Upper lobe of right lung (tissue), 1 donor: ENCODE data around the gene RAB24. TPM values are rescaled to one million over a fixed set of nuclear protein-coding genes. Genes with fewer than 3 reads are reported as not detected.

ENCODE experiments used
- ATAC-seq: fragments of 200-7000 bp; cut with Tn5 transposase; one replicate; pipeline ENCODE4 v1.9.1; 2020; ENCODE audit warnings: mild to moderate bottlenecking, moderate library complexity
- DNase-seq: peaks from one replicate; pipeline ENCODE4 v3.0.0-alpha.2; 2020
- H3K27ac ChIP-seq: fragments of 200-600 bp; one replicate; pipeline ENCODE4 v1.8.0; 2022
- H3K27me3 ChIP-seq: fragments of 200-600 bp; one replicate; pipeline ENCODE4 v1.8.0; 2022; ENCODE audit warnings: mild to moderate bottlenecking
- H3K36me3 ChIP-seq: fragments of 200-600 bp; one replicate; pipeline ENCODE4 v1.8.0; 2022
- H3K4me1 ChIP-seq: fragments of 200-600 bp; one replicate; pipeline ENCODE4 v1.8.0; 2022
- H3K4me3 ChIP-seq: fragments of 200-600 bp; one replicate; pipeline ENCODE4 v1.8.0; 2022; ENCODE audit warnings: mild to moderate bottlenecking
- H3K9me3 ChIP-seq: fragments of 200-600 bp; one replicate; pipeline ENCODE4 v1.8.0; 2022
- CTCF ChIP-seq: fragments of 200-600 bp; IDR thresholded peaks from one replicate; pipeline ENCODE4 v1.8.0; 2022; ENCODE audit warnings: antibody characterized with exemption
- intact Hi-C: fragments of 100-400 bp; cut with DNase I; formaldehyde crosslinking; loops from one replicate; pipeline ENCODE4 v1.11.0; 2022
- long read RNA-seq: library from polyadenylated mRNA; unstranded; transcript quantifications from one replicate; pipeline ENCODE4 v2.0.0, GENCODE V29; 2021
- total RNA-seq: library from RNA; stranded (reverse); fragmentation: NEBNext Ultra II Directional; extraction: Animal tissue kit (Norgen Biotek cat#: 25700); gene quantifications from one replicate; pipeline ENCODE4 v1.2.1, GENCODE V29; 2021
- donor health status: DM: no; HTN: yes; CAD: no; lungs with severe emphysema.

RAB24 gene
- total RNA-seq = 36.3 TPM
- long read RNA-seq, transcript RAB24-206 (7 exons, 1,820 nt) = minor isoform, 5 of 37 reads
- long read RNA-seq, transcript RAB24-201 (8 exons, 1,311 nt) = major isoform, 21 of 37 reads
- long read RNA-seq, partial matches to known transcripts = 0 of 37 reads
- long read RNA-seq, other reads (novel, unspliced or antisense) = 7 of 37 reads

DNA sequence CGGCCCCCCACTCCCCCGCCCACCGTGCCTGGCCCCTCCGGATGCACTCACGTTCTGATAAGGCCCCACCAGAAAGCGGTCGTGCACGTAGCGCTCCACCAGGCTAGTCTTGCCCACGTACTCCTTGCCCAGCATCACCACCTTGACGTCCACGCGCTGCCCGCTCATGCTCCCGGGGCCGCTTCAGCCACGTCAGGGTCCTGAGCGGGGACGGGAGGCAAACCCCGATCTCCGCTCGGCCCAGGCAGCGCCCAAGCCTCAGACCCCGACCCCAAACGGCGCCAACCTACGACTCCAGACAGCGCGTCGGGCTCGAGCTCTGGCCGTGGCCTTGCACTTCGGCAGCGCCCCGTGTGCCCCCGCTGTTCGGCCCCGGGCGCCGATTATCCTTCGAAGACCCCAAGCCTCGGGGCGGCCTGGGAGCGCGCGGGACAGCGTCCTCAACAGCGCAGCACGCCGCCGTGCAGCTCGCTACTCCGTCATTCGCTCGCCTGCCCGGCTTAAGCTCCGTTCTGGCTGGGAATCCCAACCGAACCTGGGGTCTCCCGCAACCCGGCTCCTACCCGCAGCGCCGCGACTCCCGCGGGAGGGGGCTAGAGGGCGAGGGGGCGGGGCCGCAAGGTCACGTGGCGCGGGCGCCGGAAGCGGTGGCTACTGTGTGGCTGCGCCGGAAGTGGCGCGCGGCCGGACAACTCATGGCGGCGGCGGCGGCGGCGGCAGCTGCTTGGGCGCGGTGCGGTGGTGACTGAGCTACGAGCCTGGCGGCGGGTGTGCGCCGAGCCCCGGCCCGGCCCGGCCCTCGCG lies at the start of gene RAB24, which contains the start of gene PRELID1:
Gene RAB24, minus strand, starts transcription at position 599 of the 804 bp plus-strand sequence. Its CDS starts 431 bp downstream, at position 168.
Gene PRELID1, plus strand, starts transcription at position 679 of the 804 bp plus-strand sequence. CDS start 187 bp downstream, outside the sequence.
- TF ChIP-seq CTCF = peak; percentile 38
- H3K27ac ChIP-seq = peak within 1 kb of the TSS; percentile 86
- ATAC-seq (peak; percentile 87), DNase-seq (peak; percentile 95)
- H3K4me3 ChIP-seq = peak within 1 kb of the TSS; percentile 99
- peaks cover 67% of the 10 kb centered on the region for H3K4me1 ChIP-seq
- intact Hi-C loops = no loop called here
- H3K27me3 ChIP-seq = no peaks in the 10 kb centered on the region
- H3K36me3 ChIP-seq = peaks cover 27% of the 10 kb centered on the region
- H3K9me3 ChIP-seq = no peaks in the 10 kb centered on the region

DNA sequence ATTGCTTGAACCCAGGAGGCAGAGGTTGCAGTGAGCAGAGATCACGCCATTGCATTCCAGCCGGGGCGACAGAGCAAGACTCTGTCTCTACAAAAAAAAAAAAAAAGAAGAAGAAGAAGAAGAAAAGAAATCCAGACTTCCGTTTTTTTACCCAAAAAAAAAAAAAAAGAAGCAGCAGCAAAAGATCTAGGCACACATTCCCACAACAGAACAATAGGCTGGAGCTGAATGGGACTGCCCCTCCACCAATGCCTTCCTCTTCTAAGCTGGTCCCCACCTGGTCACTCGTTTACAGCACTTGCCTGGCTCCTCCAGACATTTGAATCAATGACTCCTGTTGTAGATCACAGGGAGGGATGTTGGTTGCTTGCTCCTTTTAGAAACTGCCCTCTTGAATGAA lies 49.6 kb upstream of the RAB24 start:
- no peak for ATAC-seq
- intact Hi-C loops = no loop called here
- DNase-seq = no peak

DNA sequence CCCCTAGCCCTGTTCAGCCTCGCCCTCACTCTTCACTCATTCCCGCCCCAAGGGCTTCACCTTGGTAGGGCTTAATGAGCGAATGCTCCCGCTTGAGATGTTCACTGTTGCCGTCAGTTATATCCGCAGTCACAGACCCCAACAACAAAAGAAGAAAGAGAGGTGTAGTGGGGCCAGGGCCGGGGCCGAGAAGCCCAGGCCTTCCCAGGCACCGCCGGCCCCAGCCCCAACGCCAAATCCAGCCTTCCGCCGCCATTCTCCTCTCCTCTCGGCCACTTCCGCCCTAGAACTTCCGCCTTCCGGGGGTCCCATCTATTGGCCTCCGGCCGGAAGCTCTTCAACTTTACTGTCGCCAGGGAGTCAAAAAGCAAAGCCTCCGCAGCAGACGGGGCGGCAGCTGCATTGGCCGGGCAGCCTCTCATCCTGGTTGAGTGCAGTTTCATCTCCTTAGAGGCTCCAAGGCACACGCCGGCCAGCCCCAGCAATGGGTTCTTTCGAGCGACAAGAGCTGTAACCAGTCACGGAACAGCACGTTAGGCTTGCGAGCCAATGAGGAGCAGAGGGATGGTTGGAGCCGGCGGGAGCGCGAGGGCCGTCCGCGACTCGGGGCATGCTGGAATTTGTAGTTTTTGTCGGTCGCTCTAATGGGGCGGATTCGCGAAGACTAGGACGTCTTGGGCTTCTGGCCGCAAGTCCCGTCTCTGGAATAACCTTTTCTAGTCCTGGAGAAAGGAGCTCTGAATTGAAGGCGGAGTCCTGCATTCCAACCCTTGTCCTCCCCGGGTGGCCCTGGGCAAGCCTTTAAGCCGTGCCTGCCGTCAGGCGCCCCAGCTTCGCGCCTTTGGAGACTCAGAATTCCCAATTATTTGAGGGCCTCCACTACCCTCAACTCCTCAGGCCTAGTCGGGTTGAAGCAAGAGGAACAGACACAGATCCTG lies 48.1 kb upstream of the RAB24 start, which contains the start of gene LMAN2:
Gene LMAN2, minus strand, starts transcription at position 277 of the 938 bp plus-strand sequence. Its CDS starts 21 bp downstream, at position 256.
- Histone ChIP-seq H3K4me3 (peak within 1 kb of the TSS; percentile 98), H3K27ac (peak within 1 kb of the TSS; percentile 94), H3K9me3 (no peaks in the 10 kb centered on the region), H3K36me3 (peaks cover 23% of the 10 kb centered on the region), H3K27me3 (no peaks in the 10 kb centered on the region), H3K4me1 (peaks cover 36% of the 10 kb centered on the region)
- ATAC-seq = peak; percentile 98
- no peak for TF ChIP-seq CTCF
- intact Hi-C loops = no loop called here
- peak; percentile 95 for DNase-seq

More for the DNA sequence above, 49.6 kb upstream of the RAB24 start:
- no peaks in the 10 kb centered on the region for H3K9me3 ChIP-seq
- H3K27ac ChIP-seq = no peak overlapping the region
- peaks cover 26% of the 10 kb centered on the region for H3K4me1 ChIP-seq
- no peaks in the 10 kb centered on the region for H3K27me3 ChIP-seq
- no peak for TF ChIP-seq CTCF
- H3K36me3 ChIP-seq = peaks cover 15% of the 10 kb centered on the region
- H3K4me3 ChIP-seq = no peak overlapping the region

GRCh38 chr5:177350776-177351391 lies 47.4 kb upstream of the RAB24 start:
- no peak for TF ChIP-seq CTCF

DNA sequence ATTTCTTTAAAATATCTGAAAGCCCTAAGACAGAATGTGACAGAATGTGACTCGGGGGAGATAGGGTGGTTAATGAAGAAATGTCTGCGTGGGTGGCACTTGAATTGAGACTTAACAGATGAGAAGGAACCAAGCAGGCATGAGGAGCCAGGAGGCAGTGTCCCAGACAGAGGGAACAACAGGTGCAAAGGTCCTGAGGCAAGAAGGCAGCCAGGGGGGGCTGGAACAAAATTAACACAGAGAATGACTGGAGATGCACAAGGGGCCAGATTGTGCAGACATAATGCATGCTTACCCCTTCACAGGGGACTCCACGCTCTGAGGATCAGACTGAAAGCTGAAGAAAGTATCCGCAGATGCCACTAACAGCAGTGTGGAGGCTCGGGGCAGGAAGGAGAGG lies 46.2 kb upstream of the RAB24 start:
- Histone ChIP-seq H3K27ac (no peak overlapping the region), H3K36me3 (peaks cover 33% of the 10 kb centered on the region), H3K9me3 (no peaks in the 10 kb centered on the region), H3K4me1 (peaks cover 36% of the 10 kb centered on the region), H3K27me3 (no peaks in the 10 kb centered on the region), H3K4me3 (peak overlapping the region; percentile 98)
- no peak for DNase-seq
- no peak for ATAC-seq
- TF ChIP-seq CTCF = no peak
- intact Hi-C loops = no loop called here

More at GRCh38 chr5:177350776-177351391, 47.4 kb upstream of the RAB24 start:
- Histone ChIP-seq H3K27ac (peak overlapping the region; percentile 94), H3K9me3 (no peaks in the 10 kb centered on the region), H3K27me3 (no peaks in the 10 kb centered on the region), H3K36me3 (peaks cover 28% of the 10 kb centered on the region), H3K4me3 (peak overlapping the region; percentile 98), H3K4me1 (peaks cover 36% of the 10 kb centered on the region)
- ATAC-seq = no peak
- intact Hi-C loops = no loop called here
- DNase-seq = no peak
